ENCODE data around the gene PRIMA1. TPM values are rescaled to one million over a fixed set of nuclear protein-coding genes. Genes with fewer than 3 reads are reported as not detected.

Gene PRIMA1
- total RNA-seq, 1 donor from 2014 or later, result 0.08 TPM

DNA sequence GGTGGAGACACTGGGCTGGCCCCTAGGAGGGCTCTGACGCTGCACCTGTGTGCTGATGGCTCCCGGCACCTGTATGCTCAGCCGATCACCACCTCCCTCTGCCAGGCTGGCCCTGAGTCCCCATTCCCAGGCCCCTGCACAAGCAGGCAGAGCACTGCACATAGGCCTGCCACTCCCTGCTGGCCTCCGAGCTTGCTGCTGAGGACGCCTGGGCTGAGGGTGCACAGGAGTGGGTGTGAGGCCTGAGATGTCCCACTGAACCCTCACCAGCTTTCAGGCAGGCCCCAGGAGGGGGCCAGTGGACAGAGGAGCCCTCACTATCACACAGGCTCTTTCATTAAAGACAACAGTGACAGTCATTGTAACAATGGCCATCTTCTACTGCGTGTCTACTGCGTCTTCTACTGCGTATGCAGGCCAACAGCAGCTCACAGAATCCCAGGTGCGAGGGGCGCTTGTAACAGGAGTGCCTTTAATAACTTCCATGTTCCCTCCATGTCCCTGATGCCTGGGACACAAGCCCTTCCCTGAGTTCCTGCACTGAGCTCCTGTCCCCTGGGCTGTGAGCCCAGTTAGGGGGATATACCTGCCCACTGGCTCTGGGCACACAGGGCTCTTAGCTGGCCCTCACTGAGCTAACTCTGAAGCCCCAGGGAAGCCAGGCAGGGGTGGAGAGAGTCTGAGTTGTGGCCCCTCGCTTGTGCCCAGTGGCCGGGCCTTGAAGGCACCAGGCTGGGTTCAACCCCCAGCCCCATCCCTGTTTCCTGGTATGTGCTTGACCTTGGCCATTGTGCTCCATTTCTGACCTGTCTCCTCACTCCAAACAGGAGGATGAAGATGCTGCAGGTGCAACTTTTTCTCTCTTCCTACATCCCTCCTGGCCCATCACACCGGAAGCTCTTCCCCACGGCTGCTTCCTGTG is 71.3 kb downstream of the PRIMA1 start:
- no peaks in the 10 kb centered on the region for H3K9me3 Mint-ChIP-seq (ENCODE audit: unreplicated experiment)
- H3K4me1 Mint-ChIP-seq (ENCODE audit: unreplicated experiment), result no peaks in the 10 kb centered on the region
- no peak overlapping the region for H3K4me3 Mint-ChIP-seq (ENCODE audit: unreplicated experiment)
- DNase-seq (ENCODE audit: low spot score), result no peak
- peaks cover 13% of the 10 kb centered on the region for H3K27me3 Mint-ChIP-seq (ENCODE audit: unreplicated experiment)
- H3K27ac Mint-ChIP-seq (ENCODE audit: unreplicated experiment), result no peak overlapping the region
- H3K36me3 Mint-ChIP-seq (ENCODE audit: low read depth, unreplicated experiment), result no peaks in the 10 kb centered on the region
- TF ChIP-seq, protein P1, sequence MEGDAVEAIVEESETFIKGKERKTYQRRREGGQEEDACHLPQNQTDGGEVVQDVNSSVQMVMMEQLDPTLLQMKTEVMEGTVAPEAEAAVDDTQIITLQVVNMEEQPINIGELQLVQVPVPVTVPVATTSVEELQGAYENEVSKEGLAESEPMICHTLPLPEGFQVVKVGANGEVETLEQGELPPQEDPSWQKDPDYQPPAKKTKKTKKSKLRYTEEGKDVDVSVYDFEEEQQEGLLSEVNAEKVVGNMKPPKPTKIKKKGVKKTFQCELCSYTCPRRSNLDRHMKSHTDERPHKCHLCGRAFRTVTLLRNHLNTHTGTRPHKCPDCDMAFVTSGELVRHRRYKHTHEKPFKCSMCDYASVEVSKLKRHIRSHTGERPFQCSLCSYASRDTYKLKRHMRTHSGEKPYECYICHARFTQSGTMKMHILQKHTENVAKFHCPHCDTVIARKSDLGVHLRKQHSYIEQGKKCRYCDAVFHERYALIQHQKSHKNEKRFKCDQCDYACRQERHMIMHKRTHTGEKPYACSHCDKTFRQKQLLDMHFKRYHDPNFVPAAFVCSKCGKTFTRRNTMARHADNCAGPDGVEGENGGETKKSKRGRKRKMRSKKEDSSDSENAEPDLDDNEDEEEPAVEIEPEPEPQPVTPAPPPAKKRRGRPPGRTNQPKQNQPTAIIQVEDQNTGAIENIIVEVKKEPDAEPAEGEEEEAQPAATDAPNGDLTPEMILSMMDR (IDR thresholded peaks at IDR 0.05; ENCODE audit: unreplicated experiment), result no peak

DNA sequence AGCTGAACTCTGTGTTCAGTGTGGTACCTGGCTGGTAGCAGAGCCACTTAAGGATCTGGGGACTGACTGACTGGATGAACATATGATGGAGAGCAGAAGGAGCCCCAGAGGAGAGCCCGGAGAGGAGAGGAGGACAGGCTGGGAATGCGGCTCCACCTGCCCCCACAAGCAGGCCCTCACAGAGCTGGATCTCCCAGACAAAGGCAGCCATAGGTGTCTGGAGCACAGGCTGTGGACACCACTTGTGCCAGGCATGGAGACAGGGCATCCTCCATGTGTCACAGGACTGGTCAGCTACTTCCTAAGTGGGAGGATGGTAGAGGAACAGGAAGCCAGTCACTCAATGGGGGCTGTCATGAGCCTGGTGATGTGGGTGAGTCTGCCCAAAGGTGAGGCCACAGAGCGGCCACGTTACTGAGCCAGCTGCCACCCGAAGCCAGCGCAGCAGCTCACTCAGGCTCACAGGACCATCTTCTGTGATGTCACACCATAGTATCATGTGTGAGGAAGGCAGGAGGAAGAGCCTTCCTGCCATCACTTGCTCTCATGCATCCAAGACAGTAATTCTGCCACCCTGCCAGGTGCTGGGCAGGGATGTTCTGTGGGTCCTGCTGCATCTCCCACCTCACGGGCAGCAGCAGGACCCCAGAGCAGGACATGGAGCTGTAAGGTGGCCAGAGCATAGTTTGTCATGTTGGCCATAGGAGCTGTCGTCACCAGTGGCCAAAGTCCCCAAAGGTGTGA is 72.1 kb downstream of the PRIMA1 start:
- DNase-seq (ENCODE audit: low spot score), result no peak
- no peak overlapping the region for H3K4me3 Mint-ChIP-seq (ENCODE audit: unreplicated experiment)
- TF ChIP-seq, protein P1 (IDR thresholded peaks at IDR 0.05; ENCODE audit: unreplicated experiment), result no peak

DNA sequence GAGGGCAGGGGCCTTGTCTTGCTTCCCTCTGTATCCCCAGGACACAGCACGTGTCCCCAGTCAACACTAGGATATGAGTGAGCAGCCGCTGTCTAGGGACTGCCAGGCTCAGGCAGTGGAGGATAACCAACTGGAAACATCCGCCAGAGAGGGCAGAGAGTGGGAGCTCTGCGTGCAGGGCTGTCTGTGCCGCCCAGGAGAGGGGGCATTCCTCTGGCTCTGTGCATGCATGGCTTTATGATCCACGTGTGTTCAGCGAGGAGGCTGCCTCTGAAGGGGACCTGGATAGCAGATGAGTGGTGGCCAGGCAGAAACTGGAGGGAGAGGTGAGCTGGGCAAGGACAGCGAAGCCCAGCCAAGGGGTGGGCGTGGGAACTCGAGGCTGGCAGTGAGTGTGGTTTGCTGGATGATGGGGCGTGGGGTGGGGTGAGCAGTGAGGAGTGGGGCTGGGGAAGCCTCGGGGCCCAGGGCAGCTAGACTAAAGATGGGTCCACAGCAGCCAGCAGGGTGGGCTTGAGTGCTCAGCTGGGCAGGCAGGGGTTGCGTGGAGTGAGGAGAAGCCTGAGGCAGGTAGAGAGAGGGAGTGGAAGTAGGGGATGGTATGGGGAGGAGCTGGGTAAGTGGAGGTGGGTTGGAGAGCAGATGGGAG is 72.9 kb downstream of the PRIMA1 start:
- Mint-ChIP-seq H3K36me3 (ENCODE audit: low read depth, unreplicated experiment) (no peaks in the 10 kb centered on the region), H3K4me3 (ENCODE audit: unreplicated experiment) (no peak overlapping the region), H3K9me3 (ENCODE audit: unreplicated experiment) (no peaks in the 10 kb centered on the region), H3K4me1 (ENCODE audit: unreplicated experiment) (no peaks in the 10 kb centered on the region), H3K27ac (ENCODE audit: unreplicated experiment) (no peak overlapping the region), H3K27me3 (ENCODE audit: unreplicated experiment) (peaks cover 5% of the 10 kb centered on the region)
- no peak for DNase-seq (ENCODE audit: low spot score)
- TF ChIP-seq, protein P1 (IDR thresholded peaks at IDR 0.05; ENCODE audit: unreplicated experiment), result no peak

More for the DNA sequence above, 72.1 kb downstream of the PRIMA1 start:
- peaks cover 9% of the 10 kb centered on the region for H3K27me3 Mint-ChIP-seq (ENCODE audit: unreplicated experiment)
- no peaks in the 10 kb centered on the region for H3K9me3 Mint-ChIP-seq (ENCODE audit: unreplicated experiment)
- H3K36me3 Mint-ChIP-seq (ENCODE audit: low read depth, unreplicated experiment), result no peaks in the 10 kb centered on the region
- H3K27ac Mint-ChIP-seq (ENCODE audit: unreplicated experiment), result no peak overlapping the region
- no peaks in the 10 kb centered on the region for H3K4me1 Mint-ChIP-seq (ENCODE audit: unreplicated experiment)

DNA sequence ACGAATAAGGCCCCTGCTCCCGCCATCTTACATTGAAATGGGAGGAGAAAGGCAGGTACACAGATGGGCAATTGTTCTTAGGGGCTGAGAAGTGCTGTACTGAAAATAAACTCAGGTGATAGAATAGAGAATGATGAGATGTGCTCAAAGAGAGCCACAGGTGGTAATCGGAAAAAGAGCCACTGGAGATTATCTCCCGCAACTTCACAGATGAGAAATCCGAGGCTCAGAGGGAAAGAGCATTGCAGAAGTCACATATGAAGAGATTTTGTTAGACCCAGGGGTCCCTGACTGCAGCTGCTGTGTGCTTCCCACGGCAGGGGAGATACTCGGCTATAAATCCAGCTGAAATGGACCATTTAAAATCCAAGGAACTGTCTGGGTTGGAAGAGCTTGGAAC is 73.7 kb downstream of the PRIMA1 start:
- Mint-ChIP-seq H3K4me1 (ENCODE audit: unreplicated experiment) (no peaks in the 10 kb centered on the region), H3K4me3 (ENCODE audit: unreplicated experiment) (no peak overlapping the region), H3K27me3 (ENCODE audit: unreplicated experiment) (peaks cover 1% of the 10 kb centered on the region), H3K36me3 (ENCODE audit: low read depth, unreplicated experiment) (no peaks in the 10 kb centered on the region), H3K9me3 (ENCODE audit: unreplicated experiment) (no peaks in the 10 kb centered on the region), H3K27ac (ENCODE audit: unreplicated experiment) (no peak overlapping the region)
- TF ChIP-seq, protein P1 (IDR thresholded peaks at IDR 0.05; ENCODE audit: unreplicated experiment), result no peak
- no peak for DNase-seq (ENCODE audit: low spot score)
